ENCODE data around the gene GRAMD2A.

GRCh38 chr15:72197041-72197459, 537 bp downstream of the GRAMD2A start:
- no peak for TF ChIP-seq POLR2A (IDR thresholded peaks at IDR 0.05)
- no peak for TF ChIP-seq CTCF (IDR thresholded peaks at IDR 0.05)
